A673 (cell line): ENCODE results near the gene FDX1.

Experiments
- CTCF ChIP-seq: fragments of 300-800, 200-600 bp; sonication (generic); conservative IDR thresholded peaks from 2 replicates; pipeline ENCODE4 v1.5.1; 2017; ENCODE audit warnings: low read depth, mild to moderate bottlenecking, antibody characterized with exemption, low read length, moderate library complexity, mixed read lengths
- EZH2 ChIP-seq: fragments of 200-600 bp; sonication (generic); IDR thresholded peaks from 2 replicates; pipeline ENCODE4 v1.6.1; 2017; ENCODE audit warnings: borderline replicate concordance, low read depth, mild to moderate bottlenecking, mixed read lengths, antibody characterized with exemption, low read length; ENCODE audit not compliant: poor library complexity, severe bottlenecking

- TF ChIP-seq CTCF (no peak), EZH2 (no peak)
Observed at GRCh38 chr11:110428956-110429730, 605 bp upstream of the FDX1 start.
